NCI-H345 (cell line): Measurements from ENCODE around the gene RPS6KA2.

Experiments
- DNase-seq: peaks from one replicate; lab custom pipeline; 2025; lab: John Stamatoyannopoulos, UW

Gene RPS6KA2

DNA sequence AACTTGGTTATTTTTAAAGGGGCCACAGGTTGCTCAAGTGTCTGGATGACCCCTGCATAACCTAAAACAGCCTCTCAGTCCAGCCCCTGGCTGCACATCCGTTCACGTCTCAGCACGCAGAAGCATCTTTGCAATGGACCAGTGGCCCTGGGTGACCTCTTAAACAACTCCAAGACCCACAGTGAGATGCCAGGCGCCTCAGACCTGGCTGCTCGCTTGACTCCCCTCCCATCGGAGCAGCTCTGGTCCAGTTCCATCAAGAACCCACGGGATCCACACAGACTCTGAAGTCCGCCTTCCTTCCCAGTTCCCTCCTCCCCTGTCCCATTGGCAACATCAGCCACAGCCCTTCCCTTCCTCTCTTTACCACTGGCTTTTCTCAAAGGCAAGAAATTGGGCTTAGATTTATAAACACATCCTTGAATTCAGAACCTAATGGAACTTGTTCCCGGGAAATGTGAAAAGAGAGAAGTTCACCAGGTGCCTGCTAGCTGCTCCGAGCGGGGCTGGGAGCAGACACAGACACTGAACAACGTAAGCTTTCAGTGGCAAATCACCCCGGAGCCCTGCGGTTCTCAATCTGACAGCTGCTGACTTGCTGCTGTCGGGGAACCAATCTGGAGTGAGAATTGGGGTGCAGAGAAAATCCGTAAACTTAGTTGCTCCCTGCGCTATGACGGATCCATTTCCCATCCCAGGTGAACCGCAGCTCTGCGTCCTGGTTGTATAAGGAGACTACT lies 204.7 kb downstream of the RPS6KA2 start:
- no peak for DNase-seq

DNA sequence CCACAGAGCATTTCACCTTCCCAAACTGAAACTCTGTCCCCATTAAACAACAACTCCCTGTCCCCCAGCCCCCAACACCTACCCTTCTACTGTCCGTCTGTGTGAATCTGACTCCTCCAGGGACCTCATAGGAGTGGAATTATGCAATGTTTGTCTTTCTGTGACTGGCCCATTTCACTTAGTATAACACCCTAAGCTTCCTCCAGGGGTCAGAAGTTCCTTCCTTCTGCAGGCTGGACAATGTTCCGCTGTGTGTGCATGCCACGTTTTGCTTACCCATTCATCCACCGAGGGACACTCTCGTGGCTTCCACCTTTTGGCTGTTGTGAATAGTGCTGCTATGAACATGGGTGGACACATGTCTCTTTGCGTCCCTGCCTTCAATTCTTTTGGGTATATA lies 206.7 kb downstream of the RPS6KA2 start:
- DNase-seq = no peak

DNA sequence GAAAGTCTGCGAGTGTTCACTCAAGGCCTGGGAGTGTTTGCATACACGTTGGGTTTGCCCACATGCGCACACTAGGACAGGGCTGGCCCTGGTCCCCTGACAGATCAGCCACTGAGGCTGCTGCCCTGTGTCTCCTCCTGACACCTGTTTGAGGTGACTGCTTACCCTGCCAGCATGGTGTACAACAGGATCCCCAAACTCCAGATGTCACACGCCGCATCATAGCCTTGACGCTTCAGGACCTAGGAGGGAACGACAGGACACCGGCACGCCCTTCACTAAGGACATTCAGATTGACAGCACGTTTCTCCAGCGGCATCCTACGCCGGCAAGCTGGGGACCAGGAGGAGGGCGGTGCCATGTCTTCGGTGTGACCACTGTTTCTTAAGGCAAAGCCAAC lies 207.3 kb downstream of the RPS6KA2 start:
- no peak for DNase-seq

DNA sequence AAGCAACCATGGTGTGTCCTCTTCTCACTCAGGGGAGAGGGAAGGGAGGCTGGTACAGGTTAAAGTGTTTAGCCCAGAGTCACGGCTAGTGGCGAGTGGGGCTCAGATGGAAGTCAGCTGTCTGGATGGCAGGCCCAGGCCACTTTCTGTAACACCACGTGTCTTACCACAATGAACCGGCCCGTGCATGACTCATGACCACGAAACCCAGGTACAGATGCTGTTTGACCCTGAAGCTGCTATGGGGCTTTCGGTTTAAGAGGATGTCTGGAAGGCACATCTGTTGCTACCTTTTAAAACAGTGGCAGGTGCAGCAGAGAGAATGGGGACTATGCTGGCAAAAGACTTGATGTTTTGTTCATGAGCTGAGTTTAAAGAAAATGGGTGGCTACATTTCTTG lies 207.8 kb downstream of the RPS6KA2 start:
- no peak for DNase-seq

DNA sequence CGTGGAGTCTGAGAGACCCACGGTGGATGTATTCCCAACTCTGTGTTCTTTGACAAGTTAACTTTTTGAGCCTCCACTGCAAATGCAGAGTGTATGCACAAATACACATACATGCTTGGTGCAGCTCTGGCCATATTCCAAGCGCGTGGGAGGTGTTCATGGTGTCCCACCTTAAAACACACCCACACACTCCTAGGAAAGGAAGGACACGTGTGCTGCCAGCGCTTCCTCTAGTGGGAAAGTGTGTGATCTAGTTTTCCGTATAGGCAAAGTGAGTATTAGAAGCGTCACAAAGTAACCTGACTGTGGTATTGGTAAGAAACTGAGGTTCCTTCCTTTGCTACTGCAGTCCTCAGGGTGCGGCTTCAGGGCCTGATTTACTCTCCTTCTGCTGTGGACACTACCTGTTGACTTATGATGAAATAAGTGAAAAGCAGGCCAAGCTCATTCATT lies 208.3 kb downstream of the RPS6KA2 start:
- DNase-seq = no peak

DNA sequence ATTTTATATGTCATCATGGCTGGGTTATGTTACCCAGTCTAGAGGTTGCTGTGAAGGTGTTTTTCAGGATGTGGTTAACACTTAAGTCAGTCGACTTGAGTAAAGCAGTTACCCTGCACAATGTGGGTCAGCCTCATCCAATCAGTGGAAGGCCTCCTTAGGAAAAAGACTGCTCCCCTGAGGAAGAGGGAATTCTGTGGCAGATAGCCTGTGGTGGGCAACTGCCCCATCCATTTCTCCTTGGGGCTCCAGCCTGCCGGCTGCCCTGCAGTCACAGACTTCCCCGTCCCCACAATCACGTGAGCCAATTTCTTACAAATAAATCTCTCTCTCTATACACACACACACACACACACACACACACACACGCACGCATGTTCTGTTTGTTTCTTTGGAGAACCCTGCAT lies 209.8 kb downstream of the RPS6KA2 start:
- DNase-seq = no peak

DNA sequence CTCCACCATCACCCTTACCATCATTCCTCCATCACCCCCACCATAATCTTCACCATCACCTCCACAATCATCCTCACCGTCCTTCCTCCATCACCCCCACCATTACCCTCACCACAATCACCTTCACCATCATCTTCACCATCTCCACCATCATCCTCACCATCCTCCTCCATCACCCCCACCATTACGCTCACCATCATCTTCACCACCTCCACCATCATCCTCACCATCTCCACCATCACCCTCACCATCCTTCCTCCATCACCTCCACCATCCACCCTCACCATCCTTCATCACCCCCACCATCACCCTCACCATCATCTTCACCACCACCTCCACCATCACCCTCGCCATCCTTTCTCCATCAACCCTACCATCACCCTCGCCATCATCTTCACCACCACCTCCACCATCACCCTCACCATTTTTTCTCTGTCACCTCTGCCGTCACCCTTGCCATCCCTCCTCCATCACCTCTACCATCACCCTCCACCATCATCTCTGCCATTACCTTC lies 211.2 kb downstream of the RPS6KA2 start:
- DNase-seq = no peak

DNA sequence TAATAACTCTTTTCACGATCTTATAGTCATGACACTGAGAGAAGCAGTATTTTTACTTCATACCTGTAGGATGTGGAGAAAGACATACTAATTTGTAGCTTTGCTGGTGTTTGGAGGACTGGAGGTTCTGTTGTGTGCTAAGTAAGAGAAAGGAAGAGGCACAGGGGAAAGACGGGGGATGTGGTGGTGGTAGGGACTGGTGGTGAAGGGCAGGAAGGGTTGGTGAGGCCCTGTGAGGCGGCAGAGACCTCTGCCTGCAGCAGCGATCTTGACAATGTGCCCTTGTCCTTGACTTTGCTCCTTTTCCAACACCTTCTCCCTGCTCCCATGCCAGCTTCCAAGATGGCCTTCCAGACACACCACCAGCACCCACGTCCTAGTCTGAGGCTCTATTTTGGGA lies 211.7 kb downstream of the RPS6KA2 start:
- DNase-seq = no peak

DNA sequence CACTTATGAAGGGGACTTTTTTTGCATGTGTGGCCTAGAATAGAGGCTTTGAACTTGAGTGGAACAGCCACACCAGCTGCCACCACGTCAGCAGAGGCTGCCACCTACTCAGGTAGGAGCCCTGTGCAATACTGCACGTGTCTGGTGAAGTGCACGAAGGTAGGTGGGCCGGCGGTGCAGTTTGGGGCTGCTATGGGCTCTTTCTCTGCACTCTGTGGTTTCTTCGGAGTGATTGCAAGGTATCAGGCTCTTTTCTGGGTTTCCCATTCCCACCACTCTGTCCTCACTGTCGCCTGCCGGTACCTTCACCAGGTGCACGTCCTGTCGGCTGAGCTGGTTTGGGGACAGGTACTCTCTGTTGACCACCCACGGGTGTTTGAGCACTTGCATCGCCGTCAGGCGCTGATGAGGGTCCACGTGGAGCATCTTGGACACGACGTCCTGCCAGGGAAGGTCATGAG lies 213.5 kb downstream of the RPS6KA2 start:
- no peak for DNase-seq

DNA sequence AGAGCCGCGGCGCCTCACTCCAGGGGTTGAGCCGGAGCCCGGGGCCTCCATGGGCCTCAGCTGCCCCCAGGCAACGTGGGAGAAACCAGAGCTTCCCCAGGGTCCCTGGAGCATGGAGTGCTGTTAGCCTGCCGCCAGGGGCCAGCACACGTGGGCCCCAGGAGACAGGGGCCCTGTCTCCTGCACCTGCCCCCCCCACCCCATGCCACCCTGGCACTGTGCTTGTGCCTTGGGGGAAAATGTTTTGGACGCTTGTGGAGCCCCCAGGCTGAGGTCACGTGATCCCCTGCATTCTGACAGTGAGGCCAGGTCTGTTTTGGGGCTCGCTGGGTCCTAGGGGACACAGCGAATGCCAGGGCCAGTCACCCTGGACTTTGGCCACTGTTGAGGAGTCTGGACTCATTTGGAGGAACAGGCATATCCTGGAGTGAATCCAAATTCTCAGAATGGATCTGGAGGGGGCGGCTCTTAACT lies 214.1 kb downstream of the RPS6KA2 start:
- no peak for DNase-seq

DNA sequence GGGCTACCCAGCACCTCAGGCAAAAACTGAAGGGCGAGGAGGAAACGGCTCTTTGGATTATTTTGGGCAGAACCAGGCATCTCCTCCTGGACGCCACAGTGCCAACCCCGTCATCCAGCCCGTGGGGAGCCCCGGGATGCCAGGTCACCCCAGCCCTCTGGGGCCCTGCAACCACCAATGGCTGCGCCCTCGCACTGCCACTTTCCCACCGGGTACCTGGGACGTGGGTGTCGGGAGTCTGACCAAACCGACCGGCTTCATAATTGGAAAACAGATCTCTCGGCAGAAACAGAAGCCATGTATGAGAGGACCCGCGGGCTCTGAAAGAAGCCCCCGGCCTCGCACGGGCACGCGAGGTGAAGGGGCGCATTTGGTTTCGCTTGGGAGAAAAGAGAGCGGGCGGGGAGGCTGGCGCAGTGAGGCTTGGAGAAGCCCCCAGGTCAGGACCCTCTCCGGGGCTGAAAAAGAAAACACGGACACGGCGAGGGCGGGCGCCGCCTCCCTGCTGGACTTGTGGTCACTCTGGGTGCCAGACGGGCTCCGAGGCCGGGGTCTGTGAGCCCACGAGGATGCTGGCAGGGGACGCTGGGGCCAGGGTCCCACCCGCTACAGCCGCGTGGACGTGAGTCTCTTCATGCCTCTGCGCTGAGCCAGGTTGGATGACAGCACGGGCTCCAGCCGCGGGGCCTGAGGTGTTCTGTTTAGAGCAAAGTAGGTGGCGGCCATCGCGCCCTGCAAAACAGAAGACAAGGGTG lies 214.7 kb downstream of the RPS6KA2 start:
- DNase-seq = no peak

DNA sequence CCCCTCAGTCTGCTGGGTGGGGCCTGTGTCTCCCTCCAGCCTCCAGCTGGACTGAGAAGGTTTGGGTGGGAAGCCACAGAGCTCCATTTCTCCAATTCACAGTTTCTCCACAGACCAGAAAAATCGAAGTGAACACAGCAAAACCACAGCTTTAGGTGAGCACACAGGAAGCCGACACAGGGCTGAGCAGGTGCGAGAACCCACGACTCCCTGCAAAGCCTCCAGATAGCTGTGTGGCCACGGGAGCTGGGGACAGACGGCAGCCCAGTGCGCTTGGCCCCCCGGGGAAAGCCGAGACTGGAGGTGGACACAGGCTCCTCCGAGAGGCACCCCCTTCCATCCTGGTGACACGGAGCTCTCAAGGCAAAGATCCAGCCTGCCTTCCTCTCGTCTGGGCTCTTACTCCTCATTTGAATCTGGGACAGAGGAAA lies 215.3 kb downstream of the RPS6KA2 start:
- DNase-seq = no peak

DNA sequence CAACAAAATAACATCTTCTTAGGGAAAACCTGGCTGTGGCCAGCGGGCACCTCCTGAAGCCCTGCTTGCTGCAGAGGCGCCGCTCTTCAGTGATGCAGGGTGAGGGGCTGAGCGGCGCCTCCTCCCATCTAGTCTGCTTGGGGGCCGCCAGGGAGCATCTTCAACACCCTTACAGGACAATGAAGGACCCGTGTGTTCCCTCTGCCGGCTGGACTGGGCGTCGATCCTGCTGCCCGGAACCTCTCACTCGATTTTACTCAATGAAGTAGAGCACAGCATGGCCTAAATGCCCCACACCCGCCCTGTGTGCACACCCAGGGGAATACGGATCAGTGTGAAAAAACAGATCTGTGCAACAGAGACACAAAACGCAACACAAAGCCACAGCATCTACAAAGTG lies 215.8 kb downstream of the RPS6KA2 start:
- DNase-seq = no peak

DNA sequence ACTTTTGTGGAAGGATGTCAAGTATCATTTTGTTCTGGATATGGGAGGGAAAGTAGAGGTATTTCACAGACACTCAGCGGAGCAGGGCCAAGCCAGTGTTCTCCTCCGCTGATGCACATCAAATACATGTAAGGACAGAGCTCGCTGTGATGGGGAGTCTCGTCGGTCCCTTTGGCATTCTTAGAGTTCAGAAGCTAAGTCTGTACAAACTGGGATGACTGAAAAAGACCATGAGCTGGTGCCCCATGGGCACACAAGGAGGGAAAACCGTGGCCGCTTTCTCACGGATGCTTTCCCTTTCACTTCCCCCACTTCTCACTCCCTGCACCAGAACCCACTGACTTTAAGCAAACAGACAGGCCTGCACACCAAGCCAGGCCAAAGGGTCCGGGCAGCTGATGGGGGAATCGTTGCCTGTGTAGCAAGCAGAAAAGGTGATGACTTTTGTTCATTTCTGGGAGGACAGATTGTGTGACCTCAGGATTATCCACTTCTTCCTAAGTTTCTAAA lies 216.6 kb downstream of the RPS6KA2 start:
- no peak for DNase-seq

DNA sequence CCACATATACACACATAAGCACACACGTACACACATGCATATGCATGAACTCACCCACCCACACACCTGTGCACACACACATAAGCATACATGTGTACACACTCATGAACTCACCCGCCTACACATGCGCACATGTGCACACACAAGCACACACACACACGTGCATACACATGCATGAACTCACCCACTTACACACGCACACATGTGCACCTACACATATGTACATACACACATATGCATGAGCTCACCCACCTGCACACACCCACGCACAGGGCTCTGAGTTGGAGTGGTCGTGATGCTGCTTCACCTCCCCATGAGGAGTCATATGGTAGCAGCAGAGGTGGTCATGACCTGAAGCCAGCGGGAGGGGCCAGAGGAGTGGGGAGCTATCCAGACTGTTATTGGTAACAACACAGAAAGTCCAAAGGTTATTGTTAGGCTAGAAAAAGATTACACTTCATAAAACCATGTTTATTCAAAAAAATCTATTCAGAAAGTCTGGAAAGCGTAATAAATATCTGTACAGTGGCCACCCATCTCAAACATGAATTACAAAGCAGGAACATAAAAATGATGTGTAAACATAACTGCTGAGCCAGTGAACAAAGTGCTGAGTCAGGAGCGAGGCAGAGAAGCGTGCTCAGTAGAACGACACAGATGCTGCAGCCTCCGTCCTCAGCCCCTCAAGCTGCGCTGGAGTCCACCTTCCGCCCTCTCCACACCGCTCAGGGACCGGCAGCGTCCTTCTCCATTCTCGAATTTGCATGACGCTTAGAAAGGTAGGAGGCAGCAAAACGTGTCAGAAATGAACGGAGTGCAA lies 217.9 kb downstream of the RPS6KA2 start:
- DNase-seq = no peak

DNA sequence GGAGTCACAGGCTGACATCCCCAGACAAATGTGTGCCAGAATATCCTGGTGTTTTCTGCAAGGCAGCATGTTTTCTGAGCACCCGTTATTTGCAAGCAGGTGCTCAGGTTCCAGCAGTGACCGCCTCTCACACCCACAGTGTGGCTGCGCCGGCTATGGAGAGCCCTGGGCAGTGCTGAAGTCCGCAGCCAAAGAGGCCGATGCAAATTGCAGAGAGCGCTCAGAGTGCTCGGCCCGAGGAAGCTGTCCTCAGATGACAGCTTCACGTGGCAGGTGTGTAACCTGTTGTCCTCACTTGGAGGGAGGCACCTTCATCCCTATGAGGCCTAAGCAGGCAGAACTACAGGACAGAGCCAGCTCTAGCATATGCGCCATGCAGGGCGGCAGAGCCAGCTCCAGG lies 220.9 kb downstream of the RPS6KA2 start:
- no peak for DNase-seq

DNA sequence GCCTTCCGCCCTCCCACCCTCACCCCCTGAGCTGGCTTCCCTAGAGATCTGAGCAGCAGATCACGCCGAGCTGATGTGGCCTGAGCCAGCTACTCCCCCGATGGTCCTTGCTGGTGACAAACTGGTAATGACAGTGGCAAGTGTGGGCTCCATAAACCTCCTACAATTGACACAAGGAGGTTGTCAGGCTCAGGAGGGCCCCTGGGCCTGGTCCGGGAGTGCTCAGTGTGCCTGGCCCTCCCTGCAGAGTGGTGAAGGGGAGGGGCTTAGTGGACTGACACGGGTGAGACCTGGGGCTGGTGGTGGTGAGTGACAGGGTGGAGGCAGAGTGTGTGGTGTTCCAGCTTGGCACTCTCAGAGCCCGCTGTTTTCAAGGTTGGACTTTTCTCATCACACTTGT lies 221.7 kb downstream of the RPS6KA2 start:
- DNase-seq = no peak

DNA sequence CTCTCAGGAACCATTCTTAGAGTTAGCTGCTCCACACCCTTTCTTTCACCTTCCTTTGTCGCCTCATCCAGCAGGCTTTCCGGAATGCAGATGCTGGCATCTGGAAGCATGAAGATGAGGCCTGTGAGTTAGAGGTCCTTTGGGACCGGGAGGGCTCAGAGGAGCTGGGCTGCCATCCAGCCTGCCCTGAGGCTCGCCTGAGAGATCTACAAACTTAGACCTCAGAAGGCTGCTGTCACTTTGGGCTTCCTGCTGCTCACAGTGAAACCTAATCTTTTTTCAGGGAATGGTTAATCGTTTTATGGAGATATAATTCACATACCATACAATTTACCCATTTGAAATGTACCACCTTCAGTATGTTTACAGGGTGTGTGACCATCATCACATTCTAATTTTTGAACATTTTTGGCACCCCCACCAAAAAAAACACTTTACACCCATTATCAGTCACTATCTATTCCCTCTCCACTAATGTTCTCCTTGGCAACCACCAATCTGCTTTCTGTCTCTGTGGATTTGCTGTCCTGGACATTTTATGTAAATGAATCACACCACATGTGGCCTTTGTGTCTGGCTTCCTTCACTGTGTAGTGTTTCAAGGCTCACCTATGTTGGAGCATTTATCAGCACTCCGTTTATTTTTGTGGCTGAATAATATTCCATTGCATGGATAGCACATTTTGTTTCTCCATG lies 224.3 kb downstream of the RPS6KA2 start:
- DNase-seq = no peak

DNA sequence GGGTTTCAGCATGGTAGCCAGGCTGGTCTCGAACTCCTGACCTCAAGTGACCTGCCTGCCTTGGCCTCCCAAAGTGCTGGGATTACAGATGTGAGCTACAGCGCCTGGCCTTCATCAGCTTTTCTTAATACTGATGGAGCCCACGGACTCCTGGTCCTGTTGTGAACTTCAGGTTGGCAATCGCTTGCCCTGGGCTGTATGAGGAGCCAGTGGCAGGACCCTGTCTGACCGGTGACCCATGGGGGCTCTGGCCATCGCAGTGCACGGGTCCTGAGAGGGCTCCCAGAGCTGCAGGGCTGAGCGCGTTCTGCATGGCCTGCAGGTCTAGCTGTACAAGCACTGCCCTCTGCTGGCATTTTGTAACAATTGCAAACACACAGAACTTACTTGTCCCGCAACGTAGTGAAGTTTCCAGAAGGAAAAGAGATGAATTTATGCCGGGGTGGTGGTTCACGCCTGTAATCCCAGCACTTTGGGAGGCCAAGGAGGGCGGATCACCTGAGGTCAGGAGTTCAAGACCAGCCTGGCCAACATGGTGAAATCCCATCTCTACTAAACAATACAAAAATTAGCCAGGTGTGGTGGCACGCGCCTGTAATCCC lies 226.3 kb downstream of the RPS6KA2 start:
- peak; percentile 72 for DNase-seq

DNA sequence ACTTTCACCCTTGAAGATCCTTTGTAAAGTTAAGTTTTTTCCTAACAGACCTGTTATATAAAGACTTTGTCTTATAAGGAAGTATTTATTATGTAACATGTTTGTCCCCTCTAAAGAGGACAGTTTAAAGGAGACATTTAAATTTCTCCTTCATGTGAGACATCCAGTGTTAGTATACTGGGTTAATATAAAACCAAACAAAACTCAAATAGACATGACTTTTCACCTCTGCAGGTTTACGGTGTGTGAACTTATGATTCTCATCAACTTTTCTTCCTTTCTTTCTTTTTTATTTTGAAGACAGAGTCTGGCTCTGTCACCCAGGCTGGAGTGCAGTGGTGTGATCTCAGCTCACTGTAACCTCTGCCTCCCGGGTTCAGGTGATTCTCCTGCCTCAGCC lies 226.9 kb downstream of the RPS6KA2 start:
- DNase-seq = no peak

DNA sequence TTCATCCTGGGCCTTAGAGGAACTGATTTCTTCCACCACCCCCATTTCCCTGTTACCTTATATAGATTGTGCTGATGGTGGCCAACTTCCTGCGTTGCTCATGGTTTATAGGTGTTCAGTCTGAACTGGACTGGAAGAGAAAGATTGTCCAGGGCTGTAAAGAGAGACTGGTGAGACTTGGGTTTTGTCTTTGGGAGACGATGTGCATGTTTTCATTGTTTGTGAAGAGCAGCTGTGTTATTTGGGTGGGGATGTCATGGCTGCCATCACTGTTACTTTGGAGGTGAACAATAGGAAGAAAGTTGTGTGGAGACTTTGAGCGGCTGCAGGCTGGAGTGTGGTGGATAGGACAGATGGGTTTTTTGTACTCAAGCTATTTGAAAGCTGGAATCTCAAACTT lies 228.7 kb downstream of the RPS6KA2 start:
- DNase-seq = no peak
